IMR-90 (cell line): Measurements from ENCODE around the gene PRPS1L1. TPM values are rescaled to one million over a fixed set of nuclear protein-coding genes. Genes with fewer than 3 reads are reported as not detected.
A peak's percentile ranks its signal among the peaks of the same experiment; 100 is the strongest.

Source experiments
- ATAC-seq: fragments of 200-7000 bp; cut with Tn5 transposase; 2 replicates; pipeline ENCODE4 v1.9.1; 2020; ENCODE audit warnings: low read depth, mild to moderate bottlenecking, moderate library complexity
- BruUV-seq: library from RNA; stranded (reverse); fragments of 400-500 nt; replicated peaks from 2 replicates; lab custom pipeline; 2021; lab: Mats Ljungman, UMichigan
- CTCF ChIA-PET: fragments of 300-600 bp; formaldehyde crosslinking; extraction: SDS; loops from one replicate; lab custom pipeline; 2021; ENCODE audit warnings: antibody characterized with exemption; lab: Yijun Ruan, JAX
- POLR2A ChIA-PET: fragments of 300-600 bp; sonication (Branson Sonifier 250); formaldehyde crosslinking; loops from one replicate; lab custom pipeline; 2022; ENCODE audit warnings: antibody characterized with exemption; ENCODE audit not compliant: unreplicated experiment; lab: Charles Lee
- DNase-seq: peaks from one replicate; pipeline ENCODE4 v3.0.0; 2013
- H2AFZ ChIP-seq: replicated peaks from 2 replicates; pipeline ENCODE3; 2013; ENCODE audit warnings: low read length, mild to moderate bottlenecking; ENCODE audit not compliant: poor library complexity
- H2AK5ac ChIP-seq: 2 replicates; pipeline ENCODE4 v1.6.1; 2013; ENCODE audit warnings: low read depth, low read length, inconsistent platforms
- H2AK9ac ChIP-seq: replicated peaks from 2 replicates; pipeline ENCODE3; 2013; ENCODE audit warnings: mild to moderate bottlenecking, low read depth, low read length, moderate library complexity; ENCODE audit not compliant: poor library complexity
- H2BK120ac ChIP-seq: 2 replicates; pipeline ENCODE4 v1.6.1; 2013; ENCODE audit warnings: low read depth, low read length, inconsistent platforms
- H2BK15ac ChIP-seq: 3 replicates; pipeline ENCODE4 v1.6.1; 2013; ENCODE audit warnings: low read depth, low read length, inconsistent platforms
- H2BK20ac ChIP-seq: 2 replicates; pipeline ENCODE4 v1.6.1; 2013; ENCODE audit warnings: low read depth, mild to moderate bottlenecking, inconsistent platforms, low read length, moderate library complexity
- H2BK5ac ChIP-seq: 2 replicates; pipeline ENCODE4 v1.6.1; 2013; ENCODE audit warnings: mild to moderate bottlenecking, low read depth, low read length, inconsistent platforms; ENCODE audit not compliant: poor library complexity, severe bottlenecking
- H3K14ac ChIP-seq: replicated peaks from 2 replicates; pipeline ENCODE4 v1.6.1; 2013; ENCODE audit warnings: low read depth, low read length, inconsistent platforms
- H3K18ac ChIP-seq: 2 replicates; pipeline ENCODE4 v1.6.1; 2013; ENCODE audit warnings: low read depth, low read length, control low read depth
- H3K23ac ChIP-seq: 2 replicates; pipeline ENCODE4 v1.6.1; 2013; ENCODE audit warnings: low read depth, low read length, inconsistent platforms
- H3K27ac ChIP-seq: 2 replicates; pipeline ENCODE4 v1.5.1; 2013; ENCODE audit warnings: mild to moderate bottlenecking, control low read depth, low read length; ENCODE audit not compliant: insufficient read depth
- H3K27me3 ChIP-seq: 2 replicates; pipeline ENCODE4 v1.6.1; 2013; ENCODE audit warnings: low read length; ENCODE audit not compliant: control insufficient read depth, insufficient read depth
- H3K36me3 ChIP-seq: 2 replicates; pipeline ENCODE4 v1.6.1; 2013; ENCODE audit warnings: low read length, mixed read lengths; ENCODE audit not compliant: control insufficient read depth, insufficient read depth
- H3K4ac ChIP-seq: 2 replicates; pipeline ENCODE4 v1.6.1; 2013; ENCODE audit warnings: low read depth, low read length, inconsistent platforms
- H3K4me1 ChIP-seq: 2 replicates; pipeline ENCODE4 v1.6.1; 2013; ENCODE audit warnings: low read length, mixed read lengths; ENCODE audit not compliant: control insufficient read depth, insufficient read depth
- H3K4me2 ChIP-seq: 2 replicates; pipeline ENCODE4 v1.6.1; 2013; ENCODE audit warnings: low read depth, mild to moderate bottlenecking, control low read depth, low read length, moderate library complexity
- H3K4me3 ChIP-seq: 2 replicates; pipeline ENCODE4 v1.5.1; 2013; ENCODE audit warnings: low read depth, mild to moderate bottlenecking, control low read depth, low read length, moderate library complexity; ENCODE audit not compliant: insufficient read depth
- H3K56ac ChIP-seq: 2 replicates; pipeline ENCODE4 v1.6.1; 2013; ENCODE audit warnings: low read length, inconsistent platforms; ENCODE audit not compliant: insufficient read depth; ENCODE audit errors: extremely low read depth
- H3K79me1 ChIP-seq, 2 experiments: 2 replicates each; pipeline ENCODE4 v1.6.1; 2013; ENCODE audit warnings: low read length in 2 of 2, inconsistent platforms in 1 of 2, low read depth in 1 of 2
- H3K9ac ChIP-seq: 2 replicates; pipeline ENCODE4 v1.6.1; 2013; ENCODE audit warnings: low read depth, low read length, control low read depth
- H3K9me1 ChIP-seq: 2 replicates; pipeline ENCODE4 v1.6.1; 2013; ENCODE audit warnings: low read length, inconsistent platforms; ENCODE audit not compliant: insufficient read depth
- H3K9me3 ChIP-seq: 2 replicates; pipeline ENCODE4 v1.6.1; 2013; ENCODE audit warnings: low read length; ENCODE audit not compliant: control insufficient read depth, insufficient read depth
- H4K20me1 ChIP-seq: 2 replicates; pipeline ENCODE4 v1.6.1; 2013; ENCODE audit warnings: low read length, inconsistent platforms; ENCODE audit not compliant: insufficient read depth
- H4K5ac ChIP-seq: 2 replicates; pipeline ENCODE4 v1.6.1; 2013; ENCODE audit warnings: mild to moderate bottlenecking, low read depth, low read length, control low read depth
- H4K8ac ChIP-seq, 2 experiments: 2 replicates each; pipeline ENCODE4 v1.6.1; 2013; ENCODE audit warnings: low read depth in 2 of 2, low read length in 2 of 2, control low read depth in 1 of 2, inconsistent platforms in 1 of 2
- H4K91ac ChIP-seq: 2 replicates; pipeline ENCODE4 v1.6.1; 2013; ENCODE audit warnings: low read depth, low read length, inconsistent platforms; ENCODE audit not compliant: insufficient read depth
- BHLHE40 ChIP-seq: fragments of 150-350 bp; IDR thresholded peaks from 2 replicates; pipeline ENCODE4 v1.6.1; 2016; ENCODE audit warnings: mild to moderate bottlenecking, low read depth, low read length
- CEBPB ChIP-seq: IDR thresholded peaks from 2 replicates; pipeline ENCODE4 v1.6.1; 2012; ENCODE audit warnings: low read depth, low read length, improper control_type of control experiment
- CHD1 ChIP-seq: IDR thresholded peaks from 2 replicates; pipeline ENCODE4 v1.6.1; 2012; ENCODE audit warnings: low read depth, low read length, improper control_type of control experiment
- CTCF ChIP-seq: conservative IDR thresholded peaks from 2 replicates; pipeline ENCODE4 v1.5.1; 2012; ENCODE audit warnings: mild to moderate bottlenecking, low read depth, low read length, improper control_type of control experiment
- MAZ ChIP-seq: IDR thresholded peaks from 2 replicates; pipeline ENCODE4 v1.6.1; 2012; ENCODE audit warnings: low read depth, mild to moderate bottlenecking, low read length, improper control_type of control experiment, moderate library complexity, borderline replicate concordance
- MXI1 ChIP-seq: IDR thresholded peaks from 2 replicates; pipeline ENCODE4 v1.6.1; 2012; ENCODE audit warnings: low read depth, mild to moderate bottlenecking, low read length, moderate library complexity, borderline replicate concordance
- POLR2A ChIP-seq: IDR thresholded peaks from 2 replicates; pipeline ENCODE4 v1.6.1; 2012; ENCODE audit warnings: mild to moderate bottlenecking, low read depth, low read length
- RAD21 ChIP-seq: IDR thresholded peaks from 2 replicates; pipeline ENCODE4 v1.6.1; 2012; ENCODE audit warnings: low read length, improper control_type of control experiment
- RCOR1 ChIP-seq: IDR thresholded peaks from 2 replicates; pipeline ENCODE4 v1.6.1; 2012; ENCODE audit warnings: mild to moderate bottlenecking, low read length, improper control_type of control experiment; ENCODE audit not compliant: insufficient replicate concordance
- RFX5 ChIP-seq: IDR thresholded peaks from 2 replicates; pipeline ENCODE4 v1.8.0; 2012; ENCODE audit warnings: low read depth, mild to moderate bottlenecking, low read length, moderate library complexity
- SMC3 ChIP-seq: fragments of 150-350 bp; IDR thresholded peaks from 2 replicates; pipeline ENCODE4 v1.6.1; 2016; ENCODE audit warnings: low read depth, mild to moderate bottlenecking, antibody characterized with exemption, low read length, moderate library complexity
- USF2 ChIP-seq: fragments of 150-350 bp; IDR thresholded peaks from 2 replicates; pipeline ENCODE4 v1.6.1; 2017; ENCODE audit warnings: mild to moderate bottlenecking, antibody characterized with exemption, low read length, low read depth
- WGBS, 2 experiments: methylation state at CpG; one replicate each; pipeline versions ENCODE4 v1.1.5 to v1.1.7; 2013; ENCODE audit warnings: missing lambda C conversion rate in 2 of 2; ENCODE audit not compliant: insufficient read length in 1 of 2; ENCODE audit errors: extremely low coverage in 2 of 2; 5-methylcytosine and 5-hydroxymethylcytosine counted together
- dilution Hi-C: fragments of 300-500 bp; cut with HindIII; formaldehyde crosslinking; loops from one replicate; pipeline ENCODE4 v1.14.3; 2018; ENCODE audit warnings: low sequenced_read_pairs; ENCODE audit not compliant: unreplicated experiment
- in situ Hi-C: fragments of 300-500 bp; cut with MboI; formaldehyde crosslinking; loops from 3 replicates; pipeline ENCODE4 v1.14.3; 2019; ENCODE audit warnings: low sequenced_read_pairs, inconsistent platforms, mixed read lengths
- intact Hi-C: fragments of 100-400 bp; cut with micrococcal nuclease; formaldehyde crosslinking; loops from 2 replicates; pipeline ENCODE4 v1.10.0; 2022
- polyA plus RNA-seq, 3 experiments: library from polyadenylated mRNA; depleted of rRNA; stranded (reverse); fragments of >200 nt; gene quantifications; 2 replicates each; pipeline ENCODE4 v1.2.3, GENCODE V29; 2012; ENCODE audit warnings: low replicate concordance in 1 of 3
- total RNA-seq: library from RNA; depleted of rRNA; stranded (reverse); fragments of >200 nt; gene quantifications from 2 replicates; pipeline ENCODE4 v1.2.3, GENCODE V29; 2012

Gene PRPS1L1
- total and polyA plus RNA-seq, 2 of the 4 experiments (the other 2 are of a cell fraction), result not detected

GRCh38 chr7:17988141-17988540 lies 39.5 kb downstream of the PRPS1L1 start:
- Histone ChIP-seq H3K9ac (no peak overlapping the region), H3K4ac (no peak overlapping the region), H2AK5ac (0 out of 2 replicates have a peak overlapping the region, but pooled peaks have one; percentile 30), H2BK15ac (0 out of 3 replicates have a peak overlapping the region, but pooled peaks have one; percentile 27), H3K4me1 (peaks cover 2% of the 10 kb centered on the region; the same call in 1 of the 2 replicates), H3K4me3 (no peak overlapping the region), H3K56ac (no peak overlapping the region), H3K9me1 (peaks cover 3% of the 10 kb centered on the region; the same call in 1 of the 2 replicates), H2AK9ac (peak overlapping the region; percentile 33), H4K20me1 (no peaks in the 10 kb centered on the region), H3K14ac (no peak overlapping the region), H3K18ac (no peak overlapping the region), H3K4me2 (no peak overlapping the region), H3K23ac (no peak overlapping the region), H2BK20ac (peak overlapping the region; percentile 51), H3K36me3 (no peaks in the 10 kb centered on the region), H3K27me3 (no peaks in the 10 kb centered on the region), H4K91ac (no peak overlapping the region), H2BK120ac (peak overlapping the region; percentile 26), H3K27ac (no peak overlapping the region), H4K8ac (no peak overlapping the region; a peak in 1 of 4 replicates), H3K9me3 (no peaks in the 10 kb centered on the region), H3K79me1 (no peaks in the 10 kb centered on the region), H4K5ac (no peak overlapping the region; the same call in 1 of the 2 replicates), H2AFZ (no peak overlapping the region), H2BK5ac (no peak overlapping the region)
- no peak for ATAC-seq
- POLR2A ChIA-PET, result interaction anchor here (0.6 kb wide), 1 partner anchor 276 kb away, joined by 3 read pairs; no protein-coding TSS in a partner anchor
- intact Hi-C loops (no loop called here), dilution Hi-C loops (no loop called here), in situ Hi-C loops (no loop called here)
- DNase-seq, result no peak
- CTCF ChIA-PET, result interaction anchor here (0.8 kb wide), 1 partner anchor 12 kb away, joined by 3 read pairs; no protein-coding TSS in a partner anchor
- 52% methylated on average over 2 of the region's 6 CpGs; no CpG with 5 or more reads in 1 of the 2 experiments for WGBS, 2 experiments
- BruUV-seq, result no TSS peak
- TF ChIP-seq CEBPB, result no peak
- no peak for TF ChIP-seq MAZ
- TF ChIP-seq CHD1, result no peak
- no peak for TF ChIP-seq RAD21
- TF ChIP-seq POLR2A, result no peak
- TF ChIP-seq BHLHE40, result no peak
- no peak for TF ChIP-seq USF2
- no peak for TF ChIP-seq RFX5
- no peak for TF ChIP-seq CTCF
- no peak for TF ChIP-seq RCOR1
- TF ChIP-seq MXI1, result no peak
- TF ChIP-seq SMC3, result no peak
